ENCODE measurements around the gene LYST. TPM values are rescaled to one million over a fixed set of nuclear protein-coding genes. Genes with fewer than 3 reads are reported as not detected.

The LYST gene
- polyA plus RNA-seq, 1 donor from 2014 or later = 23.4 TPM

DNA sequence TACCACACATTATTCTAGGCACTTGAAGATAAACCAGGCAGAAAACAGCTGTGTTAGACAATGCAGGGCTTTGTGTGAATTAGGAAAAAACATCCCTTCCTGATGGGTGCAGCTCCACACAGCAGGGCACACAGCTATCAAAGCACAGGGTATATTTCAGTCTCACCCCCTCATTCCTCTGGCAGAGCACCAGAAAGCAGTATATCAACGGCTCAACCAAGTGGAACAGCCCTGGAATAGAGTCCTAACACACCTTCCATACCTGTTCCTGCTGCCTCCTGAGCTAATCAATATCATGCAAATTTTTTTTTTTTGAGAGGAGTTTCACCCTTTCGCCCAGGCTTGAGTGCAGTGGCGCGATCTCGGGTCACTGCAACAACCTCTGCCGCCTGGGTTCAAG lies 32.1 kb downstream of the LYST start:
- no peaks in the 10 kb centered on the region for H3K79me2 ChIP-seq (replicated peaks; ENCODE audit: insufficient read depth, low read length)
- no peak overlapping the region for H2AFZ ChIP-seq (ENCODE audit: low read depth, low read length)
- no peak for TF ChIP-seq RAD21 (conservative IDR thresholded peaks at IDR 0.05)
- TF ChIP-seq MXI1 (conservative IDR thresholded peaks at IDR 0.05; ENCODE audit: poor library complexity, severe bottlenecking) = no peak
- TF ChIP-seq TAF1 (IDR thresholded peaks at IDR 0.05; ENCODE audit: low read depth) = no peak
- TF ChIP-seq SMC3 (conservative IDR thresholded peaks at IDR 0.05; ENCODE audit: poor library complexity) = no peak
- TF ChIP-seq, protein P1, sequence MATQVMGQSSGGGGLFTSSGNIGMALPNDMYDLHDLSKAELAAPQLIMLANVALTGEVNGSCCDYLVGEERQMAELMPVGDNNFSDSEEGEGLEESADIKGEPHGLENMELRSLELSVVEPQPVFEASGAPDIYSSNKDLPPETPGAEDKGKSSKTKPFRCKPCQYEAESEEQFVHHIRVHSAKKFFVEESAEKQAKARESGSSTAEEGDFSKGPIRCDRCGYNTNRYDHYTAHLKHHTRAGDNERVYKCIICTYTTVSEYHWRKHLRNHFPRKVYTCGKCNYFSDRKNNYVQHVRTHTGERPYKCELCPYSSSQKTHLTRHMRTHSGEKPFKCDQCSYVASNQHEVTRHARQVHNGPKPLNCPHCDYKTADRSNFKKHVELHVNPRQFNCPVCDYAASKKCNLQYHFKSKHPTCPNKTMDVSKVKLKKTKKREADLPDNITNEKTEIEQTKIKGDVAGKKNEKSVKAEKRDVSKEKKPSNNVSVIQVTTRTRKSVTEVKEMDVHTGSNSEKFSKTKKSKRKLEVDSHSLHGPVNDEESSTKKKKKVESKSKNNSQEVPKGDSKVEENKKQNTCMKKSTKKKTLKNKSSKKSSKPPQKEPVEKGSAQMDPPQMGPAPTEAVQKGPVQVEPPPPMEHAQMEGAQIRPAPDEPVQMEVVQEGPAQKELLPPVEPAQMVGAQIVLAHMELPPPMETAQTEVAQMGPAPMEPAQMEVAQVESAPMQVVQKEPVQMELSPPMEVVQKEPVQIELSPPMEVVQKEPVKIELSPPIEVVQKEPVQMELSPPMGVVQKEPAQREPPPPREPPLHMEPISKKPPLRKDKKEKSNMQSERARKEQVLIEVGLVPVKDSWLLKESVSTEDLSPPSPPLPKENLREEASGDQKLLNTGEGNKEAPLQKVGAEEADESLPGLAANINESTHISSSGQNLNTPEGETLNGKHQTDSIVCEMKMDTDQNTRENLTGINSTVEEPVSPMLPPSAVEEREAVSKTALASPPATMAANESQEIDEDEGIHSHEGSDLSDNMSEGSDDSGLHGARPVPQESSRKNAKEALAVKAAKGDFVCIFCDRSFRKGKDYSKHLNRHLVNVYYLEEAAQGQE (IDR thresholded peaks at IDR 0.05; ENCODE audit: borderline replicate concordance) = no peak
- TF ChIP-seq, protein P2, sequence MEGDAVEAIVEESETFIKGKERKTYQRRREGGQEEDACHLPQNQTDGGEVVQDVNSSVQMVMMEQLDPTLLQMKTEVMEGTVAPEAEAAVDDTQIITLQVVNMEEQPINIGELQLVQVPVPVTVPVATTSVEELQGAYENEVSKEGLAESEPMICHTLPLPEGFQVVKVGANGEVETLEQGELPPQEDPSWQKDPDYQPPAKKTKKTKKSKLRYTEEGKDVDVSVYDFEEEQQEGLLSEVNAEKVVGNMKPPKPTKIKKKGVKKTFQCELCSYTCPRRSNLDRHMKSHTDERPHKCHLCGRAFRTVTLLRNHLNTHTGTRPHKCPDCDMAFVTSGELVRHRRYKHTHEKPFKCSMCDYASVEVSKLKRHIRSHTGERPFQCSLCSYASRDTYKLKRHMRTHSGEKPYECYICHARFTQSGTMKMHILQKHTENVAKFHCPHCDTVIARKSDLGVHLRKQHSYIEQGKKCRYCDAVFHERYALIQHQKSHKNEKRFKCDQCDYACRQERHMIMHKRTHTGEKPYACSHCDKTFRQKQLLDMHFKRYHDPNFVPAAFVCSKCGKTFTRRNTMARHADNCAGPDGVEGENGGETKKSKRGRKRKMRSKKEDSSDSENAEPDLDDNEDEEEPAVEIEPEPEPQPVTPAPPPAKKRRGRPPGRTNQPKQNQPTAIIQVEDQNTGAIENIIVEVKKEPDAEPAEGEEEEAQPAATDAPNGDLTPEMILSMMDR (IDR thresholded peaks at IDR 0.05; ENCODE audit: poor library complexity, severe bottlenecking) = no peak
- no peak for TF ChIP-seq POLR2AphosphoS5 (IDR thresholded peaks at IDR 0.05)
- no peak for TF ChIP-seq EZH2 (IDR thresholded peaks at IDR 0.05; ENCODE audit: borderline replicate concordance, insufficient read depth, low read length, poor library complexity, severe bottlenecking)
- no peak for TF ChIP-seq EP300 (conservative IDR thresholded peaks at IDR 0.05; ENCODE audit: poor library complexity, severe bottlenecking)
- no peaks in the 10 kb centered on the region for H3K36me3 ChIP-seq (ENCODE audit: insufficient read depth, low read length)
- no peaks in the 10 kb centered on the region for H3F3A ChIP-seq (ENCODE audit: insufficient read depth, low read length, poor library complexity, severe bottlenecking)
- no peak overlapping the region for H3K27ac ChIP-seq (ENCODE audit: low read length)
- H4K20me1 ChIP-seq (ENCODE audit: insufficient read depth) = no peaks in the 10 kb centered on the region
- H3K4me3 ChIP-seq (ENCODE audit: low read length) = no peak overlapping the region
- H3K9me2 ChIP-seq (ENCODE audit: insufficient read depth, low read length) = no peaks in the 10 kb centered on the region
- H3K27me3 ChIP-seq (ENCODE audit: insufficient read depth, low read depth, low read length) = no peaks in the 10 kb centered on the region
- no peak overlapping the region for H3K9ac ChIP-seq (ENCODE audit: low read length)
- no peaks in the 10 kb centered on the region for H3K9me3 ChIP-seq (ENCODE audit: low read length)
- H3K4me2 ChIP-seq (ENCODE audit: low read length) = no peak overlapping the region

DNA sequence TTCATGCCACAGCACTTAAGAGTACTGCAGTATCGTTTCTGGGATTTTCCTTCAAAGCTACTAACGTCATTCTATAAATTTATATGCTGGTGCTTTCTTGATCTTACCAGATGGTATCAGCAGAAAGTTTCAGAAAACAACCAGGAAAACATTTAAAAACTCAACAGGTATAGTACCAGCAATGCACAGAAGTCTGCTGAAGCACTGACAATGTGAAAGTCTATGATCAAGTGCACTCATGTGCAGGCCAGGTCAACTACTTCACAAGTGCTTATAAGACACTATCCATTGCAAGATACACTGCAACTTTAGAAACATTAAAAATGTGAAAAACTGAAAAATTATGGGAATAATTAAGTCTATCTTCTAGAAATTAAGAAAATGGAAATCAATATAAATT lies 34.7 kb downstream of the LYST start:
- Histone ChIP-seq H3K4me3 (ENCODE audit: low read length) (no peak overlapping the region), H3K27ac (ENCODE audit: low read length) (no peak overlapping the region), H3K27me3 (ENCODE audit: insufficient read depth, low read depth, low read length) (no peaks in the 10 kb centered on the region), H3K9ac (ENCODE audit: low read length) (no peak overlapping the region), H3K79me2 (replicated peaks; ENCODE audit: insufficient read depth, low read length) (no peaks in the 10 kb centered on the region), H2AFZ (ENCODE audit: low read depth, low read length) (no peak overlapping the region), H3K9me2 (ENCODE audit: insufficient read depth, low read length) (no peaks in the 10 kb centered on the region), H3K9me3 (ENCODE audit: low read length) (no peaks in the 10 kb centered on the region), H4K20me1 (ENCODE audit: insufficient read depth) (no peaks in the 10 kb centered on the region), H3F3A (ENCODE audit: insufficient read depth, low read length, poor library complexity, severe bottlenecking) (no peaks in the 10 kb centered on the region), H3K4me2 (ENCODE audit: low read length) (no peak overlapping the region), H3K36me3 (ENCODE audit: insufficient read depth, low read length) (peaks cover 4% of the 10 kb centered on the region)
- TF ChIP-seq, protein P2 (IDR thresholded peaks at IDR 0.05; ENCODE audit: poor library complexity, severe bottlenecking) = no peak
- no peak for TF ChIP-seq EP300 (conservative IDR thresholded peaks at IDR 0.05; ENCODE audit: poor library complexity, severe bottlenecking)
- no peak for TF ChIP-seq RAD21 (conservative IDR thresholded peaks at IDR 0.05)
- no peak for TF ChIP-seq POLR2AphosphoS5 (IDR thresholded peaks at IDR 0.05)
- no peak for TF ChIP-seq MXI1 (conservative IDR thresholded peaks at IDR 0.05; ENCODE audit: poor library complexity, severe bottlenecking)
- TF ChIP-seq EZH2 (IDR thresholded peaks at IDR 0.05; ENCODE audit: borderline replicate concordance, insufficient read depth, low read length, poor library complexity, severe bottlenecking) = no peak
- TF ChIP-seq SMC3 (conservative IDR thresholded peaks at IDR 0.05; ENCODE audit: poor library complexity) = no peak
- TF ChIP-seq TAF1 (IDR thresholded peaks at IDR 0.05; ENCODE audit: low read depth) = no peak
- TF ChIP-seq, protein P1 (IDR thresholded peaks at IDR 0.05; ENCODE audit: borderline replicate concordance) = no peak

All from neural cell (in vitro differentiated cells).